GM21367 (cell line): ENCODE results near the gene EBF4.
"Not testable (repeated sequence)": the region's sequence is repeated elsewhere in the genome, so short reads cannot be mapped to it uniquely, and the experiment has no call there.

ENCODE experiments used
- ATAC-seq: cut with Tn5 transposase; IDR thresholded peaks from one replicate; pipeline ENCODE4 v1.9.1; 2021; ENCODE audit not compliant: unreplicated experiment

Gene EBF4

DNA sequence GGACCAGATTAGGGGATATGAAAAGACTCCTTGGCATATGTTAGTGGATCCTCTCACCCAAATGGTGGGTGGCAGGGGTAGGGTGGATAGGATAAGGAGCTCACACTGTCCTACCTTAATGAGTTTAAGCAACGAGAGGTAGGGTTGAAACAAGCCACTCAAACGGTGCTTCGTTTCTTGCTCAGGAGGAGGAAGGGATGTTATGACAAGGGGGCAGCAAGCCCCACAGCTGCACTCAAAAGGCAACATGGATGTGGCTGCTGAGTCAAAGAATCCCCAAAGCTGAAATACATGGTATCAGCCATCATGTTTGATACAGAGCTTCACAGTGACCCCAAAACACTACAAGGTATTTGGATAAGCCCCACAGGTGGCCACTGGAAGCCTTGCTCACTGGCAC, 20.1 kb upstream of the EBF4 start:
- no peak for ATAC-seq

- ATAC-seq = no peak
Measured at GRCh38 chr20:2673453-2673852, 19.1 kb upstream of the EBF4 start.

- ATAC-seq = no peak
Measured at GRCh38 chr20:2680046-2680445, 12.5 kb upstream of the EBF4 start.

GRCh38 chr20:2682040-2682439, 10.5 kb upstream of the EBF4 start:
- not testable (repeated sequence) for ATAC-seq

- not testable (repeated sequence) for ATAC-seq
Measured at GRCh38 chr20:2684817-2685216, 7.8 kb upstream of the EBF4 start.

- no peak for ATAC-seq
Measured at GRCh38 chr20:2687514-2687913, 5.1 kb upstream of the EBF4 start.

DNA sequence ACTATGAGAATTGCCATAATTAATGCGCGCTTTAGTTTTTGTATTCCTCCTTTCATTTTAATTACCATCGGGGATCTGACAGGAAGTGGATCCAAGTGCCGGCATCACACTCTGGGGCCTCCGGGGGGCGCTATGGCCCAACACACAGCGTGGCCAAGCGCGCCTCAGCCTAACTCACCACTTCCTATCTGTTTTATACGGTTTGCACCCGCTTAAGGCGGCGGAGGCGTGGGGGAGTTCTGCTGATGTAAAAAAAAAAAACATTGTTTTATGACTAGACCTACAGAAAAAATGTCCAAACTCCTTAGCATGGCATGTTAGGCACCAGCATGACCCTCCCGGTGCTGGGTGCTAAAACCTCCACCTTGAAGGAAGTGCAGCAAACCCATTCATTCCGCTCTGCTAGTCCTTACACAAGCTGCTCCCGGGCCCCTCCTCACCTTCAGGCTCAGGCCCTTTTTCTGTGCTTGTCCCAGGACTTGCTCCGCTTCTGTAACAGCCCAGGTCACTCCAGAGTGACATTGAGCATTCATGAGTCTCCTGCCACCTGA, 4.5 kb upstream of the EBF4 start:
- ATAC-seq = no peak

GRCh38 chr20:2690213-2690612, 2.4 kb upstream of the EBF4 start:
- no peak for ATAC-seq

GRCh38 chr20:2690718-2691117, 1.9 kb upstream of the EBF4 start:
- ATAC-seq = no peak

DNA sequence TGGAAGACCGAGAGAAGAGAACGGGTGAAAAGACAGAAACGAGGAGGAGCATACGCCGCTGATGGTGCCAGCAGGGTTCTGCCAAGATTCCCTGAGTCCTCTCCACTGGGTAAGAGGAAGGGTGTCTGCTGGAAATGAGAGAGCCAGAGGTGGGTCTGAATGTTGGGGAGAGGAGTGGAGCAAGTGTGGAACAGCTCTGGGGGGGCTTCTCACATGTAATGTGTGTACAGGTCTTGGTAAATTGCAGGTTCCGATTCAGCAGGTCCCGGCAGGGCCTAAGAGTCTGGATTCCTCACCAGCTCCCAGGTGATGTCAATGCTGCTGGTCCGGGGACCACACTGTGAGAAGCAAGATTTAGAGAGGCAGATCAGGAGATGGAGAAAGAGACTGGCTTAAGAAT, 1.5 kb upstream of the EBF4 start:
- no peak for ATAC-seq

- ATAC-seq = no peak
Measured at GRCh38 chr20:2691663-2692035, 931 bp upstream of the EBF4 start.

GRCh38 chr20:2692886-2693285, 306 bp downstream of the EBF4 start:
- no peak for ATAC-seq

DNA sequence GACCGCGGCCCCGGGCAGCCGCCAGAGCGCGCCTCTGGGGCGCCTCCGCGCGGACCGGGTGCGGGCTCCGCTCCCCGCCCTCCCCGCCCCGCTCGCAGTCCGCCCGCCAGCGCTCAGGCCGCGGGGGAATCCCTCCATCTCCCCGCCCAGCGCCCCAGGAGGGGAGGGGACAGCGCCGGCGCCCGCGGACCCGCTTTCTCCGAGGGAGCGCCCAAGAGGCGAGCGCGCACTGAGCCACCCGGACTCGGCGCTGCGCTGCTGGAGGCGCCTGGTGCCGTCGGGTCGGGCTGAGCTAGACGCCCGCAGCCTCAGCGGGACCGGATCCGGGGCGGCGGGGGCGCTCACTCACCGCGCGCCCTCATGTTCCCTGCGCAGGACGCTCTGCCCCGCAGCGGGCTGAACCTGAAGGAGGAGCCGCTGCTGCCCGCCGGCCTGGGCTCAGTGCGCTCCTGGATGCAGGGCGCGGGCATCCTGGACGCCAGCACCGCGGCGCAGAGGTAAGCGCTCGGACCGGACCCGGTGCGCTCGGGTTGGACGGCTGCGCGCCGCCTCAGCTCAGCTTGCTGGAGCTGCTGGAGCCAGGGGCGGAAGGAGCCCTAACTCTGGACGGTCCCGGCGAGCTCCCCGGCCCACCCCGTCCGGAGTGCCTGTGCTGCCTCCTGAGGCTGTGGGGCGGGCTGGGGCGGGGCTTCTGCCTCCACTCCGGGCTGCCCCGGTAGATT, 867 bp downstream of the EBF4 start:
- no peak for ATAC-seq

DNA sequence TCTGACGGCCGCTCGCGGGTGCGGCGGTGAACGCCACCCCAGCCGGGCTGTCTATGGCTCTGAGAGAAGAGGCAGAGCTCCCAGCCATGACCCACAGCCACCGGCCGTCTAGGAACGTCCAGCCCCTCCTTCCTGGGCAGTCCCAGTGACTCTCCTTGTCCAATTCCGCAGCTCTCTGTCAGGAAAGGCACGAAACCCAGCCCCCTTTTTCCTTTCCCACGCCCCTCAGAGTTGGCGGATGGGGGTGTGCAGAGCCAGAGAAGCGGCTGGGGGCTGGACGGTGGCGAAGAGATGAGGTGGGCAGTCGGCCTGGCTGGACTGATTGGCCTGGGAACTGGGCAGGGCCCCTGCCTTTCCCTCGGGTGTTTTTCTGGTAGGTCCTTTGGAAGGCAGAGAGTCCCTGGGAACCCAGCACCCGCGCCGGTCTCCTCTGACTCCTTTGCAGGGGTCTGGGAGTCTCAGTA, 1.5 kb downstream of the EBF4 start:
- no peak for ATAC-seq

DNA sequence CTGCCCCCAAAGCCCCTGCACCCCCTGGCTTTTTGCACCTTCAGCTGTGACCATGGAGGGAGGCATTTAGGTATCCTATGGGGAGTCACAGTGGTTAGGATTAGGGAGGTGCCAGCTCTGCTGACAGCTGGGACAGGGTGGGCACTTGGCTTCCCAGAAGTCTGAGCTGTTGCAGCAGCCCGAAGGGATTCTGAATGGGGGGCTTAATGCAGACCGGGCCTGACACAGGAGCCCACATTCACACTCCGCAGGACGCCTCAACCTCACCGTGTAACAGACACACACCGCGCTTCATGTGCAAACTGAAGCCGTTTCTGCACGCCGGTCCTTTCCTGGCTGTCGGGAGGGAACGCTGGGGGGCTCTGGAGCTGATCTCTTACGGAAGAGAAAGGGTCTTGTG, 1.9 kb downstream of the EBF4 start:
- ATAC-seq = no peak

GRCh38 chr20:2695206-2695983, 2.8 kb downstream of the EBF4 start:
- no peak for ATAC-seq

DNA sequence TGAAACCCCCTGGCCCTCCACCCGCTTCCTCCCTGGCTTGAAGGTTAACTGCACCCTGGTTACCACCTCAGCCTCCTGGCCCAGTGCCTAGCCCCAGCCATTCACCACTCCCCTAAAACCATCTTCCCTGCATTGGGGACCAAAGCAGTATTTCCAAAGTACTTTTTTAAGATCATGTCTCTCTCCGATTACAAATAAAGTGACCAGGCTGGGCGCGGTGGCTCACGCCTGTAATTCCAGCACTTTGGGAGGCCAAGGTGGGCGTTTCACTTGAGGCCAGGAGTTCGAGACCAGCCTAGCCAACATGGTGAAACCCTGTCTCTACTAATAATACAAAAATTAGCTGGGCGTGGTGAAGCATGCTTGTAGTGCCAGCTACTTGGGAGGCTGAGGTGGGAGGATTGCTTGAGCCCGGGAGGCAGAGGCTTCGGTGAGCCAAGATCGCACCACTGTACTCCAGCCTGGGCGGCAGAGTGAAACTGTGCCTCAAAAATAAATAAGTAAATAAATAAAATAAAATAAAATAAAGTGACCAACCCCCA, 3.5 kb downstream of the EBF4 start:
- ATAC-seq = not testable (repeated sequence)

DNA sequence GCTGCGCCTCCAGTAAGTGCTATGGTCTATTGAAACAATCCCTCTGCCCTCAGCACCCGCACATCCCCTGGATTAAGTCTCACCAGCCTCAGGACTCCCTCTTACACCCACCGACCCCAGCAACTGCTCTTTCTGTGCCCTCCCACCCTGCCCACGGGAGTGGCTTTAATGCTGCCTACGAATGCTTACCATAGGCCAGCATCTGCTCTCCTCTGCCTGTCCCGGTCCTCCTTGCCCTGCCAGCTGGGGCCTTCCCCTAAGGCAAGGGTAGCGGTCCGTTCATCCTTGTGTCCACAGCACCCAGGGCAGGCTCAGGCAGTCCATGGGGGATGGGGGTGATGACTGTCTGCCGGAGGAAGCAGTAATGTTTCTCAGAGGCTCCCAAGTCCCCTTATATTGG, 4.1 kb downstream of the EBF4 start:
- no peak for ATAC-seq

GRCh38 chr20:2697768-2698167, 5.2 kb downstream of the EBF4 start:
- ATAC-seq = no peak

DNA sequence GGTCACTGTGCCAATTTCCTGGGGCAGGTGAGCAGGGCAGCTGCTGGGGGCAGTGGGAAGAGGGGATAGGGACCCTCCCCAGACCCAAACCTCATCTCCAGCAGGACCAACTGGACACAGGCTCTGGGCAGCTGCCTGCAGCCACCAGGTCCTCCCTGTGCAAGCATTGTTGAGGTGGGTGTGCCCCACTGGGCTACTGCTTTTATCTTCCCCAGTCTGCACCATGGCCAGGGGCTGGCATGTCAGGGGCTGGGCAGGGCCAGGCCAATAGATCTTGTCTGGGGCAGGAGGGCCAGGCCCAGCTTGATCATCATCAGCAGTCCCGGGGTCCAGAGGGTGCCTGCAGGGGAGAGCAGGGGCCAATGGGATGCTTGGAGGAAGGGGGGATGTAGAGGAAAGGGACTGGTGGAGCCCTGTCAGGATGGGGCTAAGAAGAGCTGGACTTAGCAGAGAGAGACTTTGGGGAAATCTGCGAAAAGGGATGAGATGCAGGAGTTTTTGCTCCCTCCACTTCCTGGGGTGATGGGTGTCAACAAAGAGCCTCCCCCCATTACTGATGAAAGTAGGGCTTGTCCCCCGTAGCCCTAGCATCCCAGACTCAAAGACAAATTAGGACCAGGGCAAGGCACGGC, 5.7 kb downstream of the EBF4 start:
- no peak for ATAC-seq

DNA sequence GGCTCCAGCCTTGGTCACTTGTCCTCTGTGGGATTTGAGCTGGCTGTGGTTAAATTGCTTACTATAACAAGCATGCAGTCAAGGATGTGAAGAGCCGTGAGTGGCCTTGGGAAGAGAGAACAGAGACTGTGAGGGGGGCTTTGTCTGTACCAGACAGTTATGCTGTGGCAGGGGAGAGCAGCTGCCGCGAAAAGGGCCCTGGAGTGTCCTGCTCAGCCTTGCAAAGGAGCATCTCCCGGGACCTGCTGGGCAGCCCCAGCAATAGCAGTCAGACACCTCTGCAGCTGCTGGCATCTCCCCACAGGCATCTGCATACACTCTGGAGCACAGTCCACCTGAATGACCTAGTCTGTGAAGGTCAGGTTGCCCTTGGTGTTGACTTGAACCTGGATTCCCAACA, 6.3 kb downstream of the EBF4 start:
- no peak for ATAC-seq
